HepG2 (cell line): ENCODE results near the gene TMEM204. TPM values are rescaled to one million over a fixed set of nuclear protein-coding genes. Genes with fewer than 3 reads are reported as not detected.

Experiments
- ATAC-seq: fragments of 200-7000 bp; cut with Tn5 transposase; 3 replicates; pipeline ENCODE4 v1.9.1; 2020; ENCODE audit warnings: mild to moderate bottlenecking, moderate library complexity
- BruUV-seq: library from RNA; stranded (reverse); fragments of 400-500 nt; replicated peaks from 2 replicates; lab custom pipeline; 2021; lab: Mats Ljungman, UMichigan
- CTCF ChIA-PET: fragments of 300-600 bp; formaldehyde crosslinking; extraction: SDS; loops from one replicate; lab custom pipeline; 2021; ENCODE audit warnings: low total read pairs, inconsistent platforms, low intra/inter-chr PET ratio; lab: Yijun Ruan, JAX
- POLR2A ChIA-PET: fragments of 350-600 bp; sonication (Branson Sonifier 250); formaldehyde crosslinking; loops from one replicate; lab custom pipeline; 2020; ENCODE audit warnings: antibody characterized with exemption, inconsistent platforms; lab: Yijun Ruan, JAX
- DNase-seq: peaks from one replicate; pipeline ENCODE4 v3.0.0-alpha.2; 2015; ENCODE audit warnings: low spot score
- FAIRE-seq: peaks from 3 replicates; lab custom pipeline; 2011; peaks lifted over from hg19 to GRCh38; lab: Jason Lieb, UNC
- H2AFZ ChIP-seq: one replicate; pipeline ENCODE4 v1.6.1; 2011; ENCODE audit warnings: low read length, inconsistent platforms
- H3K27ac ChIP-seq: fragments of 300-600 bp; 3 replicates; pipeline ENCODE4 v1.8.0; 2011; ENCODE audit warnings: mixed run types, mild to moderate bottlenecking, mixed read lengths, low read length, inconsistent platforms; ENCODE audit not compliant: insufficient read depth; ENCODE audit errors: extremely low read length
- H3K27me3 ChIP-seq, 2 experiments: fragments of 200-600 bp in 1 of 2; 2 replicates in 1 of 2; 3 replicates in 1 of 2; pipeline versions ENCODE4 v1.6.0 to v1.8.0; 2011; ENCODE audit warnings: low read length in 2 of 2, mild to moderate bottlenecking in 2 of 2, moderate library complexity in 2 of 2, inconsistent platforms in 1 of 2; ENCODE audit not compliant: insufficient read depth in 2 of 2, control insufficient read depth in 1 of 2
- H3K36me3 ChIP-seq, 2 experiments: fragments of 200-600 bp in 1 of 2; replicated peaks in 1 of 2; 2 replicates in 1 of 2; 3 replicates in 1 of 2; pipeline versions ENCODE4 v1.5.1 to v1.8.0; 2011; ENCODE audit warnings: low read length in 2 of 2, inconsistent platforms in 1 of 2; ENCODE audit not compliant: insufficient read depth in 2 of 2, control insufficient read depth in 1 of 2
- H3K4me1 ChIP-seq: 2 replicates; pipeline ENCODE4 v1.5.1; 2012; ENCODE audit warnings: low read length, inconsistent platforms; ENCODE audit not compliant: insufficient read depth
- H3K4me2 ChIP-seq: 2 replicates; pipeline ENCODE4 v1.6.0; 2011; ENCODE audit warnings: low read depth, low read length, inconsistent platforms
- H3K4me3 ChIP-seq, 3 experiments: fragments of 200-600 bp in 1 of 3; sonication (generic), shearing (Covaris generic) in 1 of 3; replicated peaks in 1 of 3; 2 replicates each; pipeline ENCODE4 v1.5.1; 2011 to 2016; ENCODE audit warnings: low read length in 3 of 3, inconsistent platforms in 2 of 3, low read depth in 2 of 3, mild to moderate bottlenecking in 2 of 3, control low read depth in 1 of 3, mixed read lengths in 1 of 3; ENCODE audit not compliant: insufficient read depth in 1 of 3
- H3K79me2 ChIP-seq: one replicate; pipeline ENCODE4 v1.6.1; 2011; ENCODE audit warnings: low read length, inconsistent platforms; ENCODE audit not compliant: insufficient read depth
- H3K9ac ChIP-seq: 2 replicates; pipeline ENCODE4 v1.6.0; 2011; ENCODE audit warnings: mild to moderate bottlenecking, low read depth, low read length, inconsistent platforms; ENCODE audit not compliant: insufficient read depth
- H3K9me3 ChIP-seq: 2 replicates; pipeline ENCODE4 v1.5.1; 2012; ENCODE audit warnings: mild to moderate bottlenecking, low read length
- H4K20me1 ChIP-seq: 2 replicates; pipeline ENCODE4 v1.6.0; 2011; ENCODE audit warnings: inconsistent platforms, mild to moderate bottlenecking, low read length, moderate library complexity; ENCODE audit not compliant: insufficient read depth
- ADNP ChIP-seq: sonication (generic); formaldehyde crosslinking; IDR thresholded peaks from 2 replicates; pipeline ENCODE4 v1.4.0; 2020; ENCODE audit warnings: missing genetic modification reagents
- ATF1 ChIP-seq: IDR thresholded peaks from 2 replicates; pipeline ENCODE4 v1.6.1; 2016; ENCODE audit warnings: mild to moderate bottlenecking, control low read depth
- ATF3 ChIP-seq: sonication (generic); formaldehyde crosslinking; IDR thresholded peaks from 2 replicates; pipeline ENCODE4 v1.4.0; 2020; ENCODE audit warnings: missing genetic modification reagents
- CERS6 ChIP-seq: sonication (generic); formaldehyde crosslinking; IDR thresholded peaks from 2 replicates; pipeline ENCODE4 v1.5.0; 2020; ENCODE audit warnings: missing genetic modification reagents
- ERF ChIP-seq: IDR thresholded peaks from 2 replicates; pipeline ENCODE4 v1.6.1; 2018; ENCODE audit warnings: missing biosample characterization, missing genetic modification reagents
- GATAD2A ChIP-seq: IDR thresholded peaks from 2 replicates; pipeline ENCODE4 v1.6.1; 2016
- HMGXB4 ChIP-seq, 2 experiments: sonication (generic) in 1 of 2; formaldehyde crosslinking in 1 of 2; IDR thresholded peaks; 2 replicates each; pipeline versions ENCODE4 v1.4.0 to v1.6.1; 2018 to 2020; ENCODE audit warnings: missing genetic modification reagents in 2 of 2, borderline replicate concordance in 1 of 2, low read depth in 1 of 2, mild to moderate bottlenecking in 1 of 2, missing biosample characterization in 1 of 2
- PHF8 ChIP-seq: sonication (generic); formaldehyde crosslinking; IDR thresholded peaks from 2 replicates; pipeline ENCODE4 v1.5.0; 2020; ENCODE audit warnings: missing genetic modification reagents
- POGK ChIP-seq: sonication (generic); formaldehyde crosslinking; conservative IDR thresholded peaks from 2 replicates; pipeline ENCODE4 v1.8.0; 2022; ENCODE audit warnings: mild to moderate bottlenecking, moderate library complexity, missing genetic modification reagents
- WGBS: methylation state at CpG from one replicate; pipeline ENCODE4 v1.1.6; 2017; ENCODE audit warnings: low lambda C conversion rate; 5-methylcytosine and 5-hydroxymethylcytosine counted together
- in situ Hi-C: cut with HindIII; loops from 2 replicates; pipeline ENCODE4 v1.10.0; 2017; ENCODE audit warnings: low pct_unique_long_range_greater_than_20kb; ENCODE audit not compliant: extremely low pct_ligation_motif_present
- intact Hi-C: fragments of 100-400 bp; cut with micrococcal nuclease; formaldehyde crosslinking; loops from one replicate; pipeline ENCODE4 v1.10.0; 2022; ENCODE audit not compliant: unreplicated experiment
- polyA plus RNA-seq, 8 experiments: library from polyadenylated mRNA; depleted of rRNA in 3 of 8; stranded (reverse) in 7 of 8; unstranded in 1 of 8; fragments of >200 nt; fragmentation: Illumina TruSeq in 4 of 8; extraction: Trizol in 4 of 8; gene quantifications; 2 replicates each; pipeline versions ENCODE4 v1.2.1 to v1.2.3, GENCODE V29; 2011 to 2016; ENCODE audit warnings: low read depth in 4 of 8, missing spikeins in 1 of 8, mixed read lengths in 1 of 8; ENCODE audit not compliant: insufficient read depth in 1 of 8
- total RNA-seq, 5 experiments: library from RNA; depleted of rRNA; stranded (reverse); fragments of >200 nt; fragmentation: Illumina TruSeq; extraction: Trizol; gene quantifications; 2 replicates each; pipeline ENCODE4 v1.2.3, GENCODE V29; 2016; ENCODE audit warnings: low read depth in 1 of 5

Gene TMEM204
- total and polyA plus RNA-seq, 2 of the 13 experiments (the other 11 are each of a cell fraction or from before 2014, with no cell fraction given) = not detected

GRCh38 chr16:1488054-1488601 is 45.3 kb upstream of the TMEM204 start:
- CTCF ChIA-PET = no interaction called here
- H3K9ac ChIP-seq = no peak overlapping the region
- in situ Hi-C loops = no loop called here

GRCh38 chr16:1488619-1489018 is 44.8 kb upstream of the TMEM204 start, which contains the start of gene PTX4:
PTX4 (minus strand) TSS chr16:1488944; CDS start chr16:1488909, 35 bp downstream.
- H3K36me3 ChIP-seq = no peaks in the 10 kb centered on the region
- no peak within 1 kb of the TSS for H3K4me2 ChIP-seq
- H4K20me1 ChIP-seq = no peaks in the 10 kb centered on the region
- H3K9me3 ChIP-seq = no peaks in the 10 kb centered on the region
- BruUV-seq = no TSS peak
- ATAC-seq (no peak), DNase-seq (no peak), FAIRE-seq (no peak)
- no peak within 1 kb of the TSS for H3K27ac ChIP-seq
- peaks cover 3 to 42% of the 10 kb centered on the region in 2 experiments; a peak in 4 of 5 replicates for H3K27me3 ChIP-seq
- no peak within 1 kb of the TSS for H3K9ac ChIP-seq
- peaks cover 29% of the 10 kb centered on the region for H3K4me1 ChIP-seq
- ChIA-PET POLR2A (no interaction called here), CTCF (no interaction called here)
- WGBS = 81% methylated on average over 16 of the region's 19 CpGs
- H2AFZ ChIP-seq = no peak within 1 kb of the TSS
- in situ Hi-C loops = no loop called here
- no peaks in the 10 kb centered on the region for H3K79me2 ChIP-seq
- intact Hi-C loops = no loop called here
- H3K4me3 ChIP-seq = no peak within 1 kb of the TSS
- no peak for TF ChIP-seq CERS6 (CRISPR knock-in tag)
- TF ChIP-seq ATF3 = no peak
- no peak for TF ChIP-seq GATAD2A (CRISPR knock-in tag)
- no peak for TF ChIP-seq POGK
- no peak for TF ChIP-seq ATF1
- TF ChIP-seq HMGXB4 (CRISPR knock-in tag; IDR thresholded peaks at IDR 0.05; ENCODE audit: borderline replicate concordance in 1 of 2, low read depth in 1 of 2) = no peak

More at GRCh38 chr16:1488054-1488601, 45.3 kb upstream of the TMEM204 start:
- intact Hi-C loops = no loop called here
- no peak overlapping the region for H3K4me2 ChIP-seq
- H3K27me3 ChIP-seq = peaks cover 3 to 47% of the 10 kb centered on the region in 2 experiments; a peak in 4 of 5 replicates
- no peak for DNase-seq
- H2AFZ ChIP-seq = no peak overlapping the region
- 80% methylated on average over 2 of the region's 24 CpGs for WGBS
- POLR2A ChIA-PET = no interaction called here
- no peak for TF ChIP-seq PHF8 (CRISPR knock-in tag)
- no peak for TF ChIP-seq POGK
- TF ChIP-seq ADNP (CRISPR knock-in tag) = no peak
- no peak for TF ChIP-seq ERF (CRISPR knock-in tag)
- BruUV-seq = no TSS peak
- H4K20me1 ChIP-seq = no peaks in the 10 kb centered on the region
- FAIRE-seq = no peak
- no peaks in the 10 kb centered on the region for H3K79me2 ChIP-seq
- ATAC-seq = no peak
- peaks cover 29% of the 10 kb centered on the region for H3K4me1 ChIP-seq
- H3K36me3 ChIP-seq = no peaks in the 10 kb centered on the region
- no peaks in the 10 kb centered on the region for H3K9me3 ChIP-seq
- H3K4me3 ChIP-seq = no peak overlapping the region
- no peak overlapping the region for H3K27ac ChIP-seq
